ENCODE data around the gene PEX11A. TPM values are rescaled to one million over a fixed set of nuclear protein-coding genes. Genes with fewer than 3 reads are reported as not detected.
A peak's percentile ranks its signal among the peaks of the same experiment; 100 is the strongest.

The PEX11A gene
- total and polyA plus RNA-seq, 12 donors: 5.4 to 23.2 (median 12.8) TPM

DNA sequence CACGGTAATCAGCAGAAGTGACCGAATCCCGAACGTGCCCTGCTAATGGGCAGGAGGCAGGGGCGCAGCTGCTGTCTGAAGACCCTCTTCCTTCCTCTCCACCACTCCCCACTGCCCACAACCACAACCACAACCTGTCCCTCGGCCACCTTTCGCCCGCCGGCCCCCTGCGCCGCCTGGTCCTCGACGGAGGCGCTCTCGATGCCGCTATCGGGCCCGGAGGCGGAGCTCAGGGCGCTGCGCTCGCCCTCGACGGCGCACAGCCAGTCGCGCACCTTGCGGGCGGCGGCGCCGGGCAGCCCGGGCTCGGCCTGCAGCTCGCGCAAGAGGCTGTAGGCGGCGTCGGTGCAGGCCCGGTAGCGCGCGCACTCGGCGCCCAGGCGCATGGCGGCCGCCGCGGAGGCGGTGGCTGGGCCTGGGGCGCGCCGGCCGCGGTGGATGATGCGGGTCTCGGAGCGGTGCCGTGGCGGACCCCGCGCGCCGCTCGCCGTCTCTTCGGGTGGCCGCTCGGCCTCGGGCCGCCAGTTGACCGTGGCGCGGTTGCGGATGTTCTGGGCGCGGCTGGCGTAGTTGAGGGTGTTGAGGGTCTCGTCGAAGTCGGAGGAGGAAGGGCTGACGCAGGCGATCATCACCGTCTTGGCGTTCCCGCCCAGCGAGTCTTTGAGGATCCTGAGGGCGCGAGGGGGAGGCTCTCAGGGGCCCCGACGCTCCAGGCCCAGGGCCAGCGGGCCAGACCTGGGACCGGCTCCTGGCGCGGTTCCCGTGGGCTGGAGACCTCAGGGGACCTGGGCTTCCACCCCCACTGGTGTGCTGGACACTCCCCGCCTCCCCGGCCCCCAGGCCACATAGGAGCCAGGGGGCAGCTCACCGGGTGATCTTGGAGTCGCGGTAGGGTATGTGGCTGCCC lies 42.2 kb downstream of the PEX11A start:
- 88 to 91% (median 88%) methylated on average over 43 to 102 of the region's 102 CpGs for WGBS, 4 donors
- DNase-seq: no peak
- intact Hi-C loops (cut with DNase I): loop anchor here (5.0 to 10.0 kb wide), 2 partner anchors 44 to 96 kb away; partner anchors contain the start of genes PEX11A (in 1 of the 2) and WDR93 (in 1 of the 2)

DNA sequence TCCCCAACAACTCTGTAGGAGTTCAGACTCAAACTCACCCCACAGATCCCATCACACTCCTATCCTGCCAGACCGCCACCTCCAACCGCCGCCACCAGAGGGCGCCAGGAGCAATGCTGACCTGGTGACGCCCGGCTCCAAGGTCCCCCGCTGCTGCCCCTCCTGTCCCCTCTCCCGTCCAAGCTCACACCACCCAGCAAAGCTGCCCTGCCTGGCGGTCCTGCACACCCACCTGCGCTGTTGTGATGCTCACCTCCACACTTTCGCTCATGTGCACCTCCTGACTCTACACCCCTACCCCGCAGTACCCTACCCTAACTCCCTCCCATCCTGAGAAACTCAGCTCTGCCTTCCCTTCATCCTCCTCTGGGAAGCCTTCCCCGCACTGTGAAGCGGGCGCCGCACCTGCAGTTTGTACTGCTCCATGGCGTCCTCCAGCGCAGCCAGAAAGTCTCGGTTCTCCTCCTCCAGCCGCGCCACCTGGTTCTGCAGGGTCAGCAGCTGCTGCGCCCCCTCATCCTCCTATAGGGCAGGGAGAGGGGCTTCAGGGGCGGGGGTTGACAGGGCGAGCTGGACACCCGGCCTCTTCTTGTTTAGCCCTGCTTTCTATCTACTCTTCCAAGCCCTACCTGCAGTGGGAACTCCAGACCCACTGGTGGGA lies 43.2 kb downstream of the PEX11A start:
- no peaks in the 10 kb centered on the region for H3K9me3 ChIP-seq (replicated peaks in 1 of 3)
- no peak overlapping the region for H3K27ac ChIP-seq
- WGBS, 4 donors: 45 to 53% (median 50%) methylated on average over 20 to 25 of the region's 25 CpGs
- H3K4me3 ChIP-seq: no peak overlapping the region
- H3K27me3 ChIP-seq: no peaks in the 10 kb centered on the region
- no peak for TF ChIP-seq POLR2A (IDR thresholded peaks at IDR 0.05)
- TF ChIP-seq, protein P1, sequence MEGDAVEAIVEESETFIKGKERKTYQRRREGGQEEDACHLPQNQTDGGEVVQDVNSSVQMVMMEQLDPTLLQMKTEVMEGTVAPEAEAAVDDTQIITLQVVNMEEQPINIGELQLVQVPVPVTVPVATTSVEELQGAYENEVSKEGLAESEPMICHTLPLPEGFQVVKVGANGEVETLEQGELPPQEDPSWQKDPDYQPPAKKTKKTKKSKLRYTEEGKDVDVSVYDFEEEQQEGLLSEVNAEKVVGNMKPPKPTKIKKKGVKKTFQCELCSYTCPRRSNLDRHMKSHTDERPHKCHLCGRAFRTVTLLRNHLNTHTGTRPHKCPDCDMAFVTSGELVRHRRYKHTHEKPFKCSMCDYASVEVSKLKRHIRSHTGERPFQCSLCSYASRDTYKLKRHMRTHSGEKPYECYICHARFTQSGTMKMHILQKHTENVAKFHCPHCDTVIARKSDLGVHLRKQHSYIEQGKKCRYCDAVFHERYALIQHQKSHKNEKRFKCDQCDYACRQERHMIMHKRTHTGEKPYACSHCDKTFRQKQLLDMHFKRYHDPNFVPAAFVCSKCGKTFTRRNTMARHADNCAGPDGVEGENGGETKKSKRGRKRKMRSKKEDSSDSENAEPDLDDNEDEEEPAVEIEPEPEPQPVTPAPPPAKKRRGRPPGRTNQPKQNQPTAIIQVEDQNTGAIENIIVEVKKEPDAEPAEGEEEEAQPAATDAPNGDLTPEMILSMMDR (IDR thresholded peaks at IDR 0.05): peak; percentile 74 to 84 (median 77)
- intact Hi-C loops (cut with DNase I): loop anchor here (5.0 to 10.0 kb wide), 2 partner anchors 45 to 97 kb away; partner anchors contain the start of genes PEX11A (in 1 of the 2) and WDR93 (in 1 of the 2)
- no peaks in the 10 kb centered on the region for H3K4me1 ChIP-seq (replicated peaks in 1 of 2)
- no peaks in the 10 kb centered on the region for H3K36me3 ChIP-seq (replicated peaks in 1 of 2)
- DNase-seq: peak; percentile 71 to 90 (median 84)

More for the DNA sequence above, 42.2 kb downstream of the PEX11A start:
- H3K36me3 ChIP-seq (replicated peaks in 1 of 2): no peaks in the 10 kb centered on the region
- H3K27ac ChIP-seq: no peak overlapping the region
- H3K27me3 ChIP-seq: no peaks in the 10 kb centered on the region
- H3K9me3 ChIP-seq (replicated peaks in 1 of 3): no peaks in the 10 kb centered on the region
- H3K4me1 ChIP-seq (replicated peaks in 1 of 2): no peaks in the 10 kb centered on the region
- H3K4me3 ChIP-seq: no peak overlapping the region
- TF ChIP-seq, protein P1 (IDR thresholded peaks at IDR 0.05): no peak
- no peak for TF ChIP-seq POLR2A (IDR thresholded peaks at IDR 0.05)

DNA sequence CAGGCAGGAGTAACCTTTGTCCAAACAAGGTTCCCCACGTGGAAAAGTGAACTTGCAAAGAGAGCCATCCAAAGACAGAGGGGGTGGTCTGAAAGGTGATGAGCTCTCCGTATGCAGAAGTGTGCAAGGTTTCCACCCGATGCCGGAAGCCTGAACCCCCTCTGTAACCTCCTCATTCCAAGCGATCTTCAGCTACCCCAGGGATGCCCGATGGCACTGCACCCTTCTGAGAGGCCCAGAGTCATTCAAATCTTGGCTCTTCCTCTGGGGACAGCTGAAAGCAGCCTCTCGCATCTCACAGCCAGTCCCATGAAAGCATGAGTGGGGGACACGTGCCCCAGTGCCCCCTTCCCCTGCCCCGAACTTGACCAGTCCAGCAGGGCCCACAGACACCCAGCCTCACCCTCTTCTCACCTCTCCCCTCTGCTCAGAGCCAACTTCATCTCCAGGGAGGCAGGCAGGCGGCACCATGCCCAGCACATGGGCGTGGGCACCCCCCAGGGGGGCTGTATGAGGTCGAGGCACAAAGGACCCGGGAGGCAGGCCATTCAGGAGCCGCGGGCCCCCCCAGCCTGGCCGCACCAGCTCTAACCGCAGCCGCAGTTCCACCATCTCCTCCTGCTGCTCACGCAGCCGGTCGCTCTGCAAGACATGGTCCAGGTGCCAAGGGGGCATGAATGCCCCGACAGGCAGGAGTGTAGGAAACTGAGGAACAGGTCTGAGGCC lies 44.0 kb downstream of the PEX11A start:
- DNase-seq: no peak
- no peak overlapping the region for H3K4me3 ChIP-seq
- H3K36me3 ChIP-seq (replicated peaks in 1 of 2): no peaks in the 10 kb centered on the region
- intact Hi-C loops (cut with DNase I): loop anchor here (5.0 to 10.0 kb wide), 2 partner anchors 46 to 98 kb away; partner anchors contain the start of genes PEX11A (in 1 of the 2) and WDR93 (in 1 of the 2)
- no peaks in the 10 kb centered on the region for H3K9me3 ChIP-seq (replicated peaks in 1 of 3)
- no peak for TF ChIP-seq POLR2A (IDR thresholded peaks at IDR 0.05)
- TF ChIP-seq, protein P1 (IDR thresholded peaks at IDR 0.05): no peak
- no peaks in the 10 kb centered on the region for H3K27me3 ChIP-seq
- 77 to 95% (median 84%) methylated on average over 12 to 22 of the region's 22 CpGs for WGBS, 4 donors
- no peak overlapping the region for H3K27ac ChIP-seq
- H3K4me1 ChIP-seq (replicated peaks in 1 of 2): no peaks in the 10 kb centered on the region
